RWPE2 (cell line): ENCODE data around the gene UGT3A1.

ENCODE experiments used
- ATAC-seq: fragments of 200-7000 bp; cut with Tn5 transposase; 3 replicates; pipeline ENCODE4 v1.9.1; 2021; ENCODE audit warnings: low read depth
- DNase-seq: peaks from one replicate; pipeline ENCODE4 v3.0.0-alpha.2; 2020; ENCODE audit warnings: low spot score
- H3K27ac ChIP-seq: fragments of 450-650 bp; 2 replicates; pipeline ENCODE4 v1.5.1; 2017; ENCODE audit warnings: mild to moderate bottlenecking; ENCODE audit not compliant: poor library complexity, severe bottlenecking
- H3K27me3 ChIP-seq: fragments of 250-450 bp; sonication (Bioruptor Pico); 2 replicates; pipeline ENCODE4 v1.5.1; 2021; ENCODE audit warnings: mild to moderate bottlenecking, moderate library complexity; ENCODE audit not compliant: insufficient read depth, poor library complexity, severe bottlenecking
- H3K36me3 ChIP-seq: fragments of 250-450 bp; sonication (Bioruptor Pico); 2 replicates; pipeline ENCODE4 v1.5.1; 2020; ENCODE audit warnings: low read depth, mild to moderate bottlenecking, moderate library complexity
- H3K4me1 ChIP-seq: fragments of 250-450 bp; sonication (Bioruptor Pico); 2 replicates; pipeline ENCODE4 v1.5.1; 2021; ENCODE audit warnings: mild to moderate bottlenecking, moderate library complexity; ENCODE audit not compliant: insufficient read depth, poor library complexity, severe bottlenecking
- H3K4me3 ChIP-seq: fragments of 250-450 bp; sonication (Bioruptor Pico); 2 replicates; pipeline ENCODE4 v1.5.1; 2021; ENCODE audit warnings: mild to moderate bottlenecking, moderate library complexity; ENCODE audit not compliant: severe bottlenecking
- H3K9me3 ChIP-seq: fragments of 250-450 bp; sonication (Bioruptor Pico); 2 replicates; pipeline ENCODE4 v1.5.1; 2021; ENCODE audit warnings: mild to moderate bottlenecking, moderate library complexity; ENCODE audit not compliant: severe bottlenecking
- CTCF ChIP-seq: fragments of 450-650 bp; IDR thresholded peaks from one replicate; pipeline ENCODE4 v1.5.1; 2017; ENCODE audit warnings: mild to moderate bottlenecking, moderate library complexity; ENCODE audit not compliant: poor library complexity, severe bottlenecking

Gene UGT3A1

DNA sequence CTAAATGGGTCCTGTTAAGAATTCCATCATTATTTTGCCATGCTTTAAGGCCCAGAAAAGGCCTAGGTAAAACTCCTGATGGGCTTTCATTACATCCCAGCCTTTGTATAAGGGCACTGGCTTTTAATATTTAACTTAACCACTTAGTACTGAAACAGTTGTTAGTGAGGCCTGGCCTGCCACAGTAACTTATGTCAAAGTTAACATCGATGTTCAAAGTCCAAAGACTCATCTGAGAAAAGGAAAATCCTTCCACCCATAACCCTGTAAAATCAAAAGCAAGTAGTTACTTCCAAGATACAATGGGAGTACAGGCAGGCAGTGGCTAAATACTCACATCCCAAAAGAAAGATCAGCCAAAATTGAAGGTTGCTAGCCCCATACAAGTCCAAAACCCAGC lies 15.0 kb upstream of the UGT3A1 start:
- no peaks in the 10 kb centered on the region for H3K36me3 ChIP-seq
- peaks cover 8% of the 10 kb centered on the region for H3K27me3 ChIP-seq
- no peak for DNase-seq
- TF ChIP-seq CTCF: no peak
- no peak overlapping the region for H3K4me3 ChIP-seq
- ATAC-seq: no peak
- no peaks in the 10 kb centered on the region for H3K4me1 ChIP-seq
- H3K9me3 ChIP-seq: no peaks in the 10 kb centered on the region
- H3K27ac ChIP-seq: no peak overlapping the region

DNA sequence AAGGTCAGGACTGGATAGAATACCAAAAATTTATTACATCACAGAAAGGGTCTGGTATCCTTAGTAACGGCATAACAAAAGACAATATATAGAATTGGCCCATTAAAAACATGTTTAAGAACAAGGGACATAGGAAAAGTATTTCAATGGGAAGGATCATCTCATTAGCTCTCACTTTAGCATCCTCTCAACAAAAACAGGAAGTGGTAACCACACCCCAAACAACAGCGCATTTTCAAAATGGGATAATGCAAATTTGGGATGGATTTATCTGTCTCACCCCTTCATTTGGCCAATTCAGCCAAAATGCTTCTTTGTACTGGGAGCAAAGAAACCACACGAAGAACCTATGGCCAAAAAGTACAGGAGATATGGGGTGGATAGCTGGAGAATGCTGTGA lies 9.8 kb upstream of the UGT3A1 start:
- Histone ChIP-seq H3K27ac (no peak overlapping the region), H3K9me3 (no peaks in the 10 kb centered on the region), H3K4me1 (no peaks in the 10 kb centered on the region), H3K27me3 (peaks cover 12% of the 10 kb centered on the region), H3K4me3 (no peak overlapping the region), H3K36me3 (no peaks in the 10 kb centered on the region)
- no peak for DNase-seq
- no peak for TF ChIP-seq CTCF
- ATAC-seq: no peak

DNA sequence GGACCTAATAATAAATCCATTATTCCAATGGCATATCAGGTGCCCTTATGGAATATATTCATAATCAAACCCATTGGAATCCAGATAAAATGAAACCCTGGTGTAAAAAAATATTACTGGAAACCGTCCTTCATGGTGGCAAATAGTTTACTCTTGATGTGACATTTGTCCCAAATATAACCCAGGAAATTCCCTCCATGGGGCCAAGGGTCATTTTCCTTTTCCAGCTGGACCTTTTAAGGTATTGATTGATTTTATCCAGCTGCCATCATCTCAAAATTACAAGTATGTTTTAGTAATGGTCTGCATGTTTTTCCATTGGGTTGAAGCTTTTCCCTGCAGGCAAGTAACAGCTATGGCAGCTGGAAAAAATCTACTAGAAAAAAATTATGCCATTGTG lies 8.4 kb upstream of the UGT3A1 start:
- Histone ChIP-seq H3K4me3 (no peak overlapping the region), H3K36me3 (no peaks in the 10 kb centered on the region), H3K4me1 (no peaks in the 10 kb centered on the region), H3K27me3 (peaks cover 12% of the 10 kb centered on the region), H3K27ac (no peak overlapping the region), H3K9me3 (no peaks in the 10 kb centered on the region)
- DNase-seq (no peak), ATAC-seq (no peak)
- TF ChIP-seq CTCF: no peak

- no peak for ATAC-seq
- no peak for TF ChIP-seq CTCF
Measured at GRCh38 chr5:35996076-35996475, 4.9 kb upstream of the UGT3A1 start.

DNA sequence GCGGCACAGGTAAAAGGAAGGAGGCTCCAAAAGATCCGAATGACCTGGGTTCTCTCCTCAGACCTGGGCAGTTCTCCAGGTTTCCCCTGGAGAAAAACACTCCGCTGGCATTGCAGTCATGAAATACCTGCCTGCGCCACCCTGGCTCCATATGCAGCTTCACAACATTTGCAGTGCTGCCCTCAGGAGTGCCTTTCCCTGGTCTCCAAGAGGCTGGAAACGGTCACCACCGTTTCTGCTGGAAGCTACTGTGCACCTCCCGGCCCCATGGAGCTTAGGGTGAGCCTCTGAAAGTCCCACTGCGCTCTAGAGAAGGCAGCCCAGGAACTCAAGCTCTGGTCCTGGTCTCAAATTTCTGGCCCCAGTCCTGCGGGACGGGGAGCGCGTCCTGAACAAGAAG lies 670 bp downstream of the UGT3A1 start:
- Histone ChIP-seq H3K27me3 (peaks cover 59% of the 10 kb centered on the region), H3K4me3 (no peak overlapping the region), H3K36me3 (no peaks in the 10 kb centered on the region), H3K27ac (no peak overlapping the region), H3K9me3 (no peaks in the 10 kb centered on the region), H3K4me1 (peaks cover 3% of the 10 kb centered on the region)
- DNase-seq: no peak
- ATAC-seq: peak; percentile 25; the same call in 1 of the 3 replicates
- no peak for TF ChIP-seq CTCF

More at GRCh38 chr5:35996076-35996475, 4.9 kb upstream of the UGT3A1 start:
- Histone ChIP-seq H3K4me1 (no peaks in the 10 kb centered on the region), H3K9me3 (no peaks in the 10 kb centered on the region), H3K36me3 (no peaks in the 10 kb centered on the region), H3K27me3 (peaks cover 22% of the 10 kb centered on the region), H3K4me3 (no peak overlapping the region), H3K27ac (no peak overlapping the region)
- no peak for DNase-seq
